ENCODE data around the gene CRACR2B.
A peak's percentile ranks its signal among the peaks of the same experiment; 100 is the strongest.

The CRACR2B gene

GRCh38 chr11:782264-783174 lies 45.2 kb upstream of the CRACR2B start:
- Histone ChIP-seq H4K20me1 (ENCODE audit: low read depth, low read length) (no peaks in the 10 kb centered on the region), H3K4me2 (ENCODE audit: low read depth, low read length, poor library complexity, severe bottlenecking) (no peak overlapping the region), H3K9me3 (ENCODE audit: insufficient read depth, low read length) (no peaks in the 10 kb centered on the region), H3K4me3 (ENCODE audit: insufficient read depth, low read length, poor library complexity, severe bottlenecking) (no peak overlapping the region), H3K9ac (ENCODE audit: low read length) (no peak overlapping the region), H3K9me2 (replicated peaks; ENCODE audit: insufficient read depth, low read length) (no peaks in the 10 kb centered on the region), H3K27ac (ENCODE audit: low read depth, low read length) (no peak overlapping the region), H3F3A (ENCODE audit: insufficient read depth) (0 out of 2 replicates have a peak, but pooled peaks cover 2% of the 10 kb centered on the region), H3K27me3 (ENCODE audit: low read length) (no peaks in the 10 kb centered on the region), H2AFZ (ENCODE audit: low read depth, low read length, severe bottlenecking) (no peak overlapping the region), H3K79me2 (ENCODE audit: insufficient read depth, low read length) (peaks cover 11% of the 10 kb centered on the region; the same call in 1 of the 2 replicates), H3K36me3 (ENCODE audit: low read length) (no peaks in the 10 kb centered on the region)
- TF ChIP-seq CTCF (IDR thresholded peaks at IDR 0.05; ENCODE audit: insufficient read depth, low read length, poor library complexity, severe bottlenecking) (no peak), EZH2phosphoT487 (conservative IDR thresholded peaks at IDR 0.05; ENCODE audit: low read length) (no peak)

- no peak overlapping the region for H2AFZ ChIP-seq (ENCODE audit: low read depth, low read length, severe bottlenecking)
- H3K27ac ChIP-seq (ENCODE audit: low read depth, low read length): no peak overlapping the region
- H3K9ac ChIP-seq (ENCODE audit: low read length): no peak overlapping the region
- H3F3A ChIP-seq (ENCODE audit: insufficient read depth): 0 out of 2 replicates have a peak, but pooled peaks cover 2% of the 10 kb centered on the region
- H3K9me2 ChIP-seq (replicated peaks; ENCODE audit: insufficient read depth, low read length): no peaks in the 10 kb centered on the region
- H4K20me1 ChIP-seq (ENCODE audit: low read depth, low read length): no peaks in the 10 kb centered on the region
- H3K27me3 ChIP-seq (ENCODE audit: low read length): no peaks in the 10 kb centered on the region
- no peaks in the 10 kb centered on the region for H3K36me3 ChIP-seq (ENCODE audit: low read length)
- H3K79me2 ChIP-seq (ENCODE audit: insufficient read depth, low read length): peaks cover under 1% of the 10 kb centered on the region; the same call in 1 of the 2 replicates
- TF ChIP-seq CTCF (IDR thresholded peaks at IDR 0.05; ENCODE audit: insufficient read depth, low read length, poor library complexity, severe bottlenecking) (peak; percentile 30), EZH2phosphoT487 (conservative IDR thresholded peaks at IDR 0.05; ENCODE audit: low read length) (no peak)
- no peaks in the 10 kb centered on the region for H3K9me3 ChIP-seq (ENCODE audit: insufficient read depth, low read length)
- H3K4me3 ChIP-seq (ENCODE audit: insufficient read depth, low read length, poor library complexity, severe bottlenecking): no peak overlapping the region
- H3K4me2 ChIP-seq (ENCODE audit: low read depth, low read length, poor library complexity, severe bottlenecking): no peak overlapping the region
These were observed 44.1 kb upstream of the CRACR2B start for GRCh38 chr11:783581-784015.

DNA sequence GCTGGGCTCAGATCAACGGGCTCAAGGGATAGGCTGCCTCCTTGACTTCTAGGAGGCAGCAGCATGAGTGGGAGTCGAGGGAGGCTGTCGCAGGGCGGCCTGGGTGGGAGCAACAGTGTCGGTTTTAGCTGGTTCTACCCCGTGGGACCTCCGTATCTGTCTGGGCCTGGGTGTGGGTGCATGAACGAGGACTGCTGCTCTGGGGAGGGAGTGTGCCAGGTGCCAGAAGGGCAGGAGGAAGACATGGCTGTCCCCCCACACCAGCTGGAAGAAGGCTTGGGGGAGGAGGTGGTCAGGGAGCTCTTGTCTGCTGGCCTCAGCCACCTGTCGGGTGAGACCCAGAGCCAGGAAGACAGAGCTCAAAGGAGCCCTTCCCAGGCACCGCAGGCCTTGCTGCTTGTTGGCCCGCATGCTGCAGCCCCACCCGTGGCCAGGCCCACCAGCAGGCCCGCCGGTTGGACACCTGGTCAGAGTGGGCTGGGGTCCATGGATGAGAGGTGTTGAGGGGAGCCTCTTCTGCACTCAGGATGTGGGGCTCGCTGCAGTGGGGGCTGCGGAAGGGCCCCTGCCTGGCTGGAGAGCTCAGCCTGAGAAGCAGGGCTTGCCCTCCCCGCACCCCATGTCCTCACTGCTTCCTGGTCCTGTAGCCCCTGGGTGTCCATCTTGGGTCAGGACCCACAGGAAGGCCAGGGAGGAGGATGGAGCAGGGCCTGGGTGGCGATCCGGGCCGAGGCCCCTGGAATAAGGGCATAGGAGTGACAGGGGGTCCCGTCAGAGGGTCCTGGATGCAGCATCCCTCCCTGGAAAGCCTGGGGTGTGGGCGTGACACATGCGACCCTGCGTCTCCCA lies 41.3 kb upstream of the CRACR2B start:
- Histone ChIP-seq H3K4me3 (ENCODE audit: insufficient read depth, low read length, poor library complexity, severe bottlenecking) (no peak overlapping the region), H3K4me2 (ENCODE audit: low read depth, low read length, poor library complexity, severe bottlenecking) (no peak overlapping the region), H3K9ac (ENCODE audit: low read length) (no peak overlapping the region)

More for the DNA sequence above, 41.3 kb upstream of the CRACR2B start:
- no peak overlapping the region for H3K27ac ChIP-seq (ENCODE audit: low read depth, low read length)
- no peaks in the 10 kb centered on the region for H3K79me2 ChIP-seq (ENCODE audit: insufficient read depth, low read length)
- peaks cover 6% of the 10 kb centered on the region; the same call in 1 of the 2 replicates for H3F3A ChIP-seq (ENCODE audit: insufficient read depth)
- H3K36me3 ChIP-seq (ENCODE audit: low read length): no peaks in the 10 kb centered on the region
- H4K20me1 ChIP-seq (ENCODE audit: low read depth, low read length): no peaks in the 10 kb centered on the region
- H3K9me3 ChIP-seq (ENCODE audit: insufficient read depth, low read length): no peaks in the 10 kb centered on the region
- no peak overlapping the region for H2AFZ ChIP-seq (ENCODE audit: low read depth, low read length, severe bottlenecking)
- TF ChIP-seq EZH2phosphoT487 (conservative IDR thresholded peaks at IDR 0.05; ENCODE audit: low read length): no peak
- TF ChIP-seq CTCF (IDR thresholded peaks at IDR 0.05; ENCODE audit: insufficient read depth, low read length, poor library complexity, severe bottlenecking): no peak
- no peaks in the 10 kb centered on the region for H3K27me3 ChIP-seq (ENCODE audit: low read length)
- H3K9me2 ChIP-seq (replicated peaks; ENCODE audit: insufficient read depth, low read length): no peaks in the 10 kb centered on the region
